ENCODE data around the gene MAP3K2. TPM values are rescaled to one million over a fixed set of nuclear protein-coding genes. Genes with fewer than 3 reads are reported as not detected.

Gene MAP3K2
- polyA plus RNA-seq, 1 experiment = 10.9 TPM

DNA sequence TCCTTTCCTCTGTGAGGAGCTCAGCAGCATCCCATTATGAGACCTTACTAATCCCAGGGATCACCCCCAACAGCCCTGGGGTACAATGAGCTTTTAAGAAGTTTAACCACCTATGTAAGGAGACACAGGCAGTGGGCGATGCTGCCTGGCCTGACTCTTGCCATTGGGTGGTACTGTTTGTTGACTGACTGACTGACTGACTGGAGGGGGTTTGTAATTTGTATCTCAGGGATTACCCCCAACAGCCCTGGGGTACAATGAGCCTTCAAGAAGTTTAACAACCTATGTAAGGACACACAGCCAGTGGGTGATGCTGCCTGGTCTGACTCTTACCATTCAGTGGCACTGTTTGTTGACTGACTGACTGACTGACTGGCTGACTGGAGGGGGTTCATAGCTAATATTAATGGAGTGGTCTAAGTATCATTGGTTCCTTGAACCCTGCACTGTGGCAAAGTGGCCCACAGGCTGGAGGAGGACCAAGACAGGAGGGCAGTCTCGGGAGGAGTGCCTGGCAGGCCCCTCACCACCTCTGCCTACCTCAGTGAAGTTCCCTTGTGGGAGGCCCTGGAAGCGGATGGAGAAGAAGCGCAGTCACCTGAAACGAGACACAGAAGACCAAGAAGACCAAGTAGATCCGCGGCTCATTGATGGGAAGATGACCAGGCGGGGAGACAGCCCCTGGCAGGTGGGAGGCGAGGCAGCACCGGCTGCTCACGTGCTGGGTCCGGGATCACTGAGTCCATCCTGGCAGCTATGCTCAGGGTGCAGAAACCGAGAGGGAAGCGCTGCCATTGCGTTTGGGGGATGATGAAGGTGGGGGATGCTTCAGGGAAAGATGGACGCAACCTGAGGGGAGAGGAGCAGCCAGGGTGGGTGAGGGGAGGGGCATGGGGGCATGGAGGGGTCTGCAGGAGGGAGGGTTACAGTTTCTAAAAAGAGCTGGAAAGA lies 38.0 kb upstream of the MAP3K2 start:
- TF ChIP-seq, protein P1, sequence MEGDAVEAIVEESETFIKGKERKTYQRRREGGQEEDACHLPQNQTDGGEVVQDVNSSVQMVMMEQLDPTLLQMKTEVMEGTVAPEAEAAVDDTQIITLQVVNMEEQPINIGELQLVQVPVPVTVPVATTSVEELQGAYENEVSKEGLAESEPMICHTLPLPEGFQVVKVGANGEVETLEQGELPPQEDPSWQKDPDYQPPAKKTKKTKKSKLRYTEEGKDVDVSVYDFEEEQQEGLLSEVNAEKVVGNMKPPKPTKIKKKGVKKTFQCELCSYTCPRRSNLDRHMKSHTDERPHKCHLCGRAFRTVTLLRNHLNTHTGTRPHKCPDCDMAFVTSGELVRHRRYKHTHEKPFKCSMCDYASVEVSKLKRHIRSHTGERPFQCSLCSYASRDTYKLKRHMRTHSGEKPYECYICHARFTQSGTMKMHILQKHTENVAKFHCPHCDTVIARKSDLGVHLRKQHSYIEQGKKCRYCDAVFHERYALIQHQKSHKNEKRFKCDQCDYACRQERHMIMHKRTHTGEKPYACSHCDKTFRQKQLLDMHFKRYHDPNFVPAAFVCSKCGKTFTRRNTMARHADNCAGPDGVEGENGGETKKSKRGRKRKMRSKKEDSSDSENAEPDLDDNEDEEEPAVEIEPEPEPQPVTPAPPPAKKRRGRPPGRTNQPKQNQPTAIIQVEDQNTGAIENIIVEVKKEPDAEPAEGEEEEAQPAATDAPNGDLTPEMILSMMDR (IDR thresholded peaks at IDR 0.05; ENCODE audit: insufficient read depth, low read depth, low read length) = no peak
- CTCF ChIA-PET = interaction anchor here (0.8 to 1.4 kb wide), 2 partner anchors 12 to 37 kb away, joined by 3 read pairs; no protein-coding TSS in a partner anchor
- Histone ChIP-seq H3K4me3 (ENCODE audit: low read depth, low read length) (no peak overlapping the region), H3K27me3 (ENCODE audit: control insufficient read depth, insufficient read depth, low read length) (peaks cover 9% of the 10 kb centered on the region), H3K36me3 (ENCODE audit: control insufficient read depth, insufficient read depth, low read length) (no peaks in the 10 kb centered on the region)
- POLR2A ChIA-PET = no interaction called here
- DNase-seq (ENCODE audit: low read depth) = no peak

DNA sequence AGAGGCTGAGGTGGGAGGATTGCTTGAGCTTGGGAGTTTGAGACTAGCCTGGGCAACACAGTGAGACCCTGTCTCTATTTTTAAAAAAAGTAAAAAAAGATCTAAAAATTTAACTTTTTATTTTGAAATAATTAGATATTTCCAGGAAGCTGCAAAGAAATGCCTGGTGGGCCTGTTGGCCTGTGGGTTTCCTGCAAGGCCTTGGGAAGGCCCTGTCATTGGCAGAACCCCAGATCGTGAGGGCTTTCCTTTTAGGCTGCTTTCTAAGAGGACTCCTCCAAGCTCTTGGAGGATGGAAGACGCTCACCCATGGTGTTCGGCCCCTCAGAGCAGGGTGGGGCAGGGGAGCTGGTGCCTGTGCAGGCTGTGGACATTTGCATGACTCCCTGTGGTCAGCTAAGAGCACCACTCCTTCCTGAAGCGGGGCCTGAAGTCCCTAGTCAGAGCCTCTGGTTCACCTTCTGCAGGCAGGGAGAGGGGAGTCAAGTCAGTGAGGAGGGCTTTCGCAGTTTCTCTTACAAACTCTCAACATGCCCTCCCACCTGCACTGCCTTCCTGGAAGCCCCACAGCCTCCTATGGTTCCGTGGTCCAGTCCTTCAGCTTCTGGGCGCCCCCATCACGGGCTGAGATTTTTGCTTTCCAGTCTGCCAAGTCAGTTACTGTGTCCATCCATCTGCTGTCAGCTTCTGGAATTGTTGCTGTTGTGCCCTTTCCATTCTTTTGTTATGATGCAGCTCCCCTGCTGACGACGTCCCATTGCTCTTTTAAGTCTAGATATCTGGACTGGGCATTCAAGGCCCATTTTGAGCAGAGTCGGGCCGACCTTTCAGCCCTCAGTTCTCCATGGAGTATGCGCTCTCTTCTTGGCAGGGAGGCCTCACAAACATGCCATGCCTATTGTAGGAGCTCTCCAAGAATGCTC lies 37.1 kb upstream of the MAP3K2 start:
- TF ChIP-seq, protein P1 (IDR thresholded peaks at IDR 0.05; ENCODE audit: insufficient read depth, low read depth, low read length) = no peak
- no peak for DNase-seq (ENCODE audit: low read depth)
- Histone ChIP-seq H3K36me3 (ENCODE audit: control insufficient read depth, insufficient read depth, low read length) (no peaks in the 10 kb centered on the region), H3K4me3 (ENCODE audit: low read depth, low read length) (no peak overlapping the region), H3K27me3 (ENCODE audit: control insufficient read depth, insufficient read depth, low read length) (peaks cover 9% of the 10 kb centered on the region)
- ChIA-PET POLR2A (no interaction called here), CTCF (interaction anchor here (0.8 to 1.4 kb wide), 6 partner anchors 8 to 36 kb away, joined by 3 to 7 read pairs (median 3); no protein-coding TSS in a partner anchor)

DNA sequence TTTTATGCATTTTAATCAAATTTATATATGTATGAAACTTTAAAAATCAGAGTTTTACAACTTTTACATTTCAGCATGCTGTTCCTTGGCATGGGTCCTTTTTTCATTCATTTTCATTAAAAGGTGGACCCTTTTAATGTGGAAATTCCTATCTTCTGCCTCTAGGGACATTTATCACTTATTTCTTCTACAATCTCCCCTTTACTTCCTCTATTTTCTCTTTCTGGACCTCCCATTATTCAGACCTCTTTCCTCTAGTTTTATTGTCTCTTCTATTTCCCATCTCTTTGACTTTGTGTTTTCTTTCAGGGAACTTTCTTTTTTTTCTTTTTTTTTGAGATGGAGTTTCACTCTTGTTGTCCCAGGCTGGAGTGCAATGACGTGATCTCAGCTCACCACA lies 36.1 kb upstream of the MAP3K2 start:
- TF ChIP-seq, protein P1 (IDR thresholded peaks at IDR 0.05; ENCODE audit: insufficient read depth, low read depth, low read length) = no peak
- H3K27me3 ChIP-seq (ENCODE audit: control insufficient read depth, insufficient read depth, low read length) = peaks cover 9% of the 10 kb centered on the region
- no peak for DNase-seq (ENCODE audit: low read depth)
- CTCF ChIA-PET = interaction anchor here (0.9 to 1.3 kb wide), 4 partner anchors 12 to 99 kb away, joined by 3 to 7 read pairs (median 3); no protein-coding TSS in a partner anchor
- POLR2A ChIA-PET = no interaction called here
- H3K4me3 ChIP-seq (ENCODE audit: low read depth, low read length) = peak overlapping the region; percentile 27
- H3K36me3 ChIP-seq (ENCODE audit: control insufficient read depth, insufficient read depth, low read length) = no peaks in the 10 kb centered on the region

DNA sequence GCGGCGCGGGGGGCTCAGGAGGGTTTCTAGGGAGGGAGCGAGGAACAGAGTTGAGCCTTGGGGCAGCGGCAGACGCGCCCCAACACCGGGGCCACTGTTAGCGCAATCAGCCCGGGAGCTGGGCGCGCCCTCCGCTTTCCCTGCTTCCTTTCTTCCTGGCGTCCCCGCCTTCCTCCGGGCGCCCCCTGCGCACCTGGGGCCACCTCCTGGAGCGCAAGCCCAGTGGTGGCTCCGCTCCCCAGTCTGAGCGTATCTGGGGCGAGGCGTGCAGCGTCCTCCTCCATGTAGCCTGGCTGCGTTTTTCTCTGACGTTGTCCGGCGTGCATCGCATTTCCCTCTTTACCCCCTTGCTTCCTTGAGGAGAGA lies 35.7 kb upstream of the MAP3K2 start:
- TF ChIP-seq, protein P1 (IDR thresholded peaks at IDR 0.05; ENCODE audit: insufficient read depth, low read depth, low read length) = no peak
- POLR2A ChIA-PET = no interaction called here

More for the DNA sequence above, 35.7 kb upstream of the MAP3K2 start:
- Histone ChIP-seq H3K4me3 (ENCODE audit: low read depth, low read length) (peak overlapping the region; percentile 27), H3K36me3 (ENCODE audit: control insufficient read depth, insufficient read depth, low read length) (no peaks in the 10 kb centered on the region), H3K27me3 (ENCODE audit: control insufficient read depth, insufficient read depth, low read length) (peaks cover 9% of the 10 kb centered on the region)
- CTCF ChIA-PET = interaction anchor here (1.3 kb wide), 2 partner anchors 10 to 99 kb away, joined by 3 to 8 read pairs; no protein-coding TSS in a partner anchor
- no peak for DNase-seq (ENCODE audit: low read depth)

All from BJ (cell line).